ENCODE data around the gene MTX1.

DNA sequence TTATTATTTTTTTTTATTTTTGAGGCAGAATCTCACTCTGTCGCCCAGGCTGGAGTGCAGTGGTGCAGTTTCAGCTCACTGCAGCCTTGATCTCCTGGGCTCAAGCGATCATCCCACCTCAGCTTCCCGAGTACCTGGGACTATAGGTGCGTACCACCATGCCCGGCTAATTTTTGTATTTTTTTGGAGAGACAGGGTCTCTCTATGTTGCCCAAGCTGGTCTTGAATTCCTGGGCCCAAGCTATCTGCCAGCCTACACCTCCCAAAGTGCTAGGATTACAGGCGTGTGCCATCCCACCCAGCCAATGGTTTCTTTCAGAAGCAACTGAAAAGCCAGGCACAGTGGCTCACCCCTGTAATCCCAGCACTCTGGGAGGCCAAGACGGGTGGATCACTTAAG lies 37.7 kb upstream of the MTX1 start:
- TF ChIP-seq, protein P1, sequence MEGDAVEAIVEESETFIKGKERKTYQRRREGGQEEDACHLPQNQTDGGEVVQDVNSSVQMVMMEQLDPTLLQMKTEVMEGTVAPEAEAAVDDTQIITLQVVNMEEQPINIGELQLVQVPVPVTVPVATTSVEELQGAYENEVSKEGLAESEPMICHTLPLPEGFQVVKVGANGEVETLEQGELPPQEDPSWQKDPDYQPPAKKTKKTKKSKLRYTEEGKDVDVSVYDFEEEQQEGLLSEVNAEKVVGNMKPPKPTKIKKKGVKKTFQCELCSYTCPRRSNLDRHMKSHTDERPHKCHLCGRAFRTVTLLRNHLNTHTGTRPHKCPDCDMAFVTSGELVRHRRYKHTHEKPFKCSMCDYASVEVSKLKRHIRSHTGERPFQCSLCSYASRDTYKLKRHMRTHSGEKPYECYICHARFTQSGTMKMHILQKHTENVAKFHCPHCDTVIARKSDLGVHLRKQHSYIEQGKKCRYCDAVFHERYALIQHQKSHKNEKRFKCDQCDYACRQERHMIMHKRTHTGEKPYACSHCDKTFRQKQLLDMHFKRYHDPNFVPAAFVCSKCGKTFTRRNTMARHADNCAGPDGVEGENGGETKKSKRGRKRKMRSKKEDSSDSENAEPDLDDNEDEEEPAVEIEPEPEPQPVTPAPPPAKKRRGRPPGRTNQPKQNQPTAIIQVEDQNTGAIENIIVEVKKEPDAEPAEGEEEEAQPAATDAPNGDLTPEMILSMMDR (IDR thresholded peaks at IDR 0.05) = no peak
- no peak for TF ChIP-seq POLR2A (IDR thresholded peaks at IDR 0.05)

Data from lower leg skin (tissue), 3 donors.